Stimulated activated CD8-positive, alpha-beta memory T cell treated with anti-CD3 and anti-CD28 coated beads, Interleukin-15, amount 100 ng/mL, for 24 hours (primary cell): ENCODE data around the gene GCKR.
A peak's percentile ranks its signal among the peaks of the same experiment; 100 is the strongest.

ENCODE experiments used
- DNase-seq: peaks from one replicate; pipeline ENCODE4 v3.0.0-alpha.2; 2020; ENCODE audit warnings: low read depth

GCKR gene, protein sequence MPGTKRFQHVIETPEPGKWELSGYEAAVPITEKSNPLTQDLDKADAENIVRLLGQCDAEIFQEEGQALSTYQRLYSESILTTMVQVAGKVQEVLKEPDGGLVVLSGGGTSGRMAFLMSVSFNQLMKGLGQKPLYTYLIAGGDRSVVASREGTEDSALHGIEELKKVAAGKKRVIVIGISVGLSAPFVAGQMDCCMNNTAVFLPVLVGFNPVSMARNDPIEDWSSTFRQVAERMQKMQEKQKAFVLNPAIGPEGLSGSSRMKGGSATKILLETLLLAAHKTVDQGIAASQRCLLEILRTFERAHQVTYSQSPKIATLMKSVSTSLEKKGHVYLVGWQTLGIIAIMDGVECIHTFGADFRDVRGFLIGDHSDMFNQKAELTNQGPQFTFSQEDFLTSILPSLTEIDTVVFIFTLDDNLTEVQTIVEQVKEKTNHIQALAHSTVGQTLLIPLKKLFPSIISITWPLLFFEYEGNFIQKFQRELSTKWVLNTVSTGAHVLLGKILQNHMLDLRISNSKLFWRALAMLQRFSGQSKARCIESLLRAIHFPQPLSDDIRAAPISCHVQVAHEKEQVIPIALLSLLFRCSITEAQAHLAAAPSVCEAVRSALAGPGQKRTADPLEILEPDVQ

DNA sequence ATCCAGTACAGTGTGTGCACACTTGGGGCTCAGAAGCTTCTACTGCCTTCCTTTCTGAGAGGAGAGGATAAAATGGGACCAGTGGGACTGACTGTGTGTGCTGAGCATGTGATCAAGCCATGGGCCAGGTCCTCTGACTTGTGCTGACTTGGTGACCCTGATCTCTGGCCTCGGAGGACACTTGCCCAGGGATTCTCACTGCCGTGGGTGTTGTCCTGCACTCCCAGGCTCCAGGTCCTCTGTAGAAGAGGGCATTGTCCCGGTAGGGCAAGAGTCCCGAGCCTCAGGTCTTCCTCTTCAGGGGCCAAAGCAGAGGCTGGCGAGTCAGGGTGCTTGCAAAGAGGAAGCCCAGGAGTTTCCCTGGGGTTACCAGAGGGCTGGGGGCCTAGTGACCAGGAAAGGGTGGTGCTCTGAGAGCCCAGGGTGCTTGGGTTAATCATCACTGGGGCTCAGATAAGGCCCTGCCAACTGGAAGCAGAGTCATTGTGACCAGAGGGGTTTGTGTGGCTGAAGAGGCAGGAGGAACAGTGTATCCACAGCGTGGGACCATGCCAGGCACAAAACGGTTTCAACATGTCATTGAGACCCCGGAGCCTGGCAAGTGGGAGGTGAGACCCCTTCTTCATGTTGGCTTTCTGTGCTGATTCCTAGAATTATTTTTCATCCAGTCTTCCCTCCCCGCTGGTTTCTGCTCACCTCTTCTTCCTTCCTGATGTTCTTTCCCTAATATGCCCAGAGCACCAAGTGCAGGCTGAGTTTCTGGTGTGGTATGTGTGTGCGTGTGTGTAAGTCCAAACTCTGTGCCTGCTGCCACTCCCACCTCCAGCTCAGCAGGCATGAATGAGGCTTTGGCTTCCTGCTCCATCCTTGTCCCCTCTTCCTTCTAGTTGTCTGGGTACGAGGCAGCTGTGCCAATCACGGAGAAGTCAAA, at the start of gene GCKR:
Gene GCKR (plus strand): TSS at position 483 of the 931 bp plus-strand sequence. CDS start 66 bp downstream, at position 549.
- no peak for DNase-seq

DNA sequence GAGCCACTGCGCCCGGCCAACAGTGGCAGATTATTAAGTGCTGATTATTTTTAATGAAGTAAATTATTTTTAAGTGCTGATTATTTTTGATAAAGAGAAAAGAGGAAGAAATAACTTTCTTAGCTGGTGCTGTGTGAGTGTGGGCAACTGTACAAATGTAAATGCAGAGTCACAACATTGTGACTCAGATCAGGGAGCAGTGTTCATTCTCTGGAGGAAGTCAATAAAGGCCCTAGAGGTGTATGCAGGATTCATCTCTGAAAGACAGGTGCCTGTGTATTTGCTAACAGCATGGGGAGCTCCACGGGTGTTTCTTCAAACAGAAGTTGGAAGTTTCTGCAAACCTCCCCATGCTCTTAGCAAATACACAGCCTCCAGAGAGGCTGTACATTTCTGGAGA, 48.3 kb upstream of the GCKR start:
- no peak for DNase-seq

- DNase-seq: no peak
These were observed 45.5 kb upstream of the GCKR start for GRCh38 chr2:27451095-27451494.

DNA sequence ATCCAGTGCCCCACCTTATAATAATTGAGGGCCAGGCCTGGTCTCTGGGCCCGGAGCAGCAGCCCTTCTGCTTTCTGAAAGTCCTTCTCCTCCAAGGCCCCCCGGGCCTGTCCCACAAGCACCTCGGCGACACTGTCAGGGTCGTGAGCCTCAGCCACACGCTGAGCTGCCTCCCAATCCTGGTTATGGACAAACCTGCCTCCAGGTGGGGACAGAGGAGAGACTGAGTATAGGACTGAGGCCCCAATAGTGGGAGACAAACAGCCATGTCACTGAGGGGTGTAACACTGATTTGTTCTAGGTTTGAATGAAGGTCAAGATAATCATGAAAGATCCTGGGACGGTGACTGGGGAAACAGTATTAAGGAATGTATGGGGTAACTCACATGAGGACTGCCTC, 42.7 kb upstream of the GCKR start:
- DNase-seq: no peak

DNA sequence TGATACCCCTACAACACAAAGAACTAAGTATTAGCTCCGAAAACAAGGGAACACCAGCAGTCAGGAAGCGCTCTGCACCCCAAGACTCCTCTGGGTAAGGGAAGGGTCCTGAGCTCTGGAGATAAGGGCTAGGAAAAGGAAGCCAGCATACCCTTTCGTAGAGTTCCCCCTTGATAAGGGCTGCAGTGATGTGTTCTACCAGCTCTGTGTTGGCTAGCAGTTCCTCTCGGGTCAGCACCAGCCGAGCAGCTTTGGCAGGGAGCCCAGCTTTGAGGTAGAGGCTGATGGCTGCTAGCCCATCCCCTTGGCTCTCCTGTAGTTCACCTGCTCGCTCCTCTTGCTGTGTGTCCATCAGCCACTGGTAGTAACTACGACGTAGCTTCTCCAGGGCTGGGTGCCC, 35.5 kb upstream of the GCKR start:
- DNase-seq: no peak

DNA sequence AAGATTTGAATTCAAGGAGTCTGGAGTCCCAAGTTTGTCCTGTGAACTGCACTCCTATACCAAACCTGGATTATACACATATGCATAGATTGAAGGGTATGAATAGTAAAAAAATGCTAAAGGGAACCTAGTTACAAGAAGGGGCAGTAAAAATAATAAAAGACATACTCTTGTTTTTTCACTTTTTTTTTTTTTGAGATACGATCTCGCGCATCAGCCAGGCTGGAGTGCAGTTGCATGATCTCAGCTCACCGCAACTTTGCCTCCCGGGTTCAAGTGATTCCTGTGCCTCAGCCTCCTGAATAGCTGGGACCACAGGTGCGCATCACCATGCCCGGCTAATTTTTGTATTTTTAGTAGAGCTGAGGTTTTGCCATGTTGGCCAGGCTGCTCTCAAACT, 32.2 kb upstream of the GCKR start:
- no peak for DNase-seq

GRCh38 chr2:27471961-27472360, 24.7 kb upstream of the GCKR start:
- no peak for DNase-seq

GRCh38 chr2:27485496-27485895, 11.1 kb upstream of the GCKR start:
- no peak for DNase-seq

DNA sequence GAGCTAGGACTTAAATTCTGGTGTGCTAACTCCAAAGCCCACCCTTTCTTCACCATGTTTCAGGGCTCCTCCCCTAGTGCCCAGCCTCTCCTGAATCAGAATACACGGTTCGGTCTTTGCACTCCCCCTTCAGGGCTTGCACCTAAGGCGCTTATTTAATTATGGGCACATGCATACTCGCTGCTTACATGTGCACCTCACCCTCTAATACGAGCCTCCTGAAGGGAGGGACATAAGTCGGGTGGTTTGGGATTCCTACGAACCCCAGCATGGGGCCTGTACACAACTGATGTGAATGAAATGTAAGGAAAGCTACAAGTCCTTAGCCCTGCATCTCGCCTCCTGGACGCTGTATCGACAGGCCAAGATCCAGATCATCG, 7.5 kb upstream of the GCKR start:
- DNase-seq: no peak

GRCh38 chr2:27489498-27490397, 6.9 kb upstream of the GCKR start, which contains the start of gene IFT172:
TSS of gene IFT172 (minus strand) at chr2:27489743. CDS start at chr2:27489653, 90 bp downstream.
- DNase-seq: peak; percentile 89

- DNase-seq: no peak
These were observed 4.1 kb upstream of the GCKR start for GRCh38 chr2:27492557-27492956.

DNA sequence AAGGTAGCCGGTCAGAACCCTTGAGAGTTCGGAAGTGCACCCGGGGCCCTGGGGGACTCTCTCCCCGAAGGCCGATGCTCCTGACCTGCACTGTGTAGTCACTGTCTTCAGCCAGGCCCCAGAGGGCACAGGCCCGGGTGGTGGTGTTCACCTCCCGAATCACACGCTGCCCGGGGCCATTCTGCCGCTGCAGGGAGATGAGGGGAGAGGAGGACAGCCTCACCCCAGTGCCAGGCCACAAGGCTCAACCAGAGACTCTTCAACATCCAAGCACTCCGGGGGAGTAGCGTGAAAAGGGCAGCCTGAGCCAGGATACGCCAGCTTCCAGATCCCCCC, 2.7 kb upstream of the GCKR start:
- no peak for DNase-seq

DNA sequence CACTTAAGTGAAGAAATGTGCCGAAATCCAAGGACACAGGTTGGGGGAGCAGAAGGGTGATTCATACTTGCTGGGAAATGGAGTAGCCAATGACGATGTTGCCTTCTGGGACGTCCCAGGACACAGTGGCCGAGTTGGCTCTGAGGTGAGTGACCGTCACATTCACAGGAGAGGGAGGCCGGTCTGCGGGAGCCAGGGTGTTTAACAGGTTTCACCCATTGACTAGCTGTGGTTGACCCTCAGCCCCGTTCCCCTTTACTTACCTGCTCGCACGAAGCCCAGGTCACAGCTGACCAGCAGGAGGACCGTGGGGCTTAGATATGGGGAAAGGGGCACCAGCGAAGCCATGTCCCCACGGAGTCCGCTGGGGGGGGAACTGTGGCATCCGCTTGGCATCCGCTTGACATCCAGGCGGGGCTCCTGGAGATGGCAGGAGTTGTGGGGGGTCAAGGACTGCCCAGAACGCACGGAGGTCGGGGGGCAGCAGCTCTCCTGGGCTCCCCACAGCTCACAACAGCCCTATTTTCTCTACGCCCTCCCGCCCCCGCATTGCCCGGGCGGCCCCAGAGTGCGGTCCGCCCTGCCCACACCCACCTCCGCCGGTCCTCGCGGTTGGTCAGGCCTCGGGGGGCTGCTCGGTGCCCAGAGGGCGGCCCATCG, 2.2 kb upstream of the GCKR start:
- DNase-seq: no peak

GRCh38 chr2:27494944-27495554, 1.6 kb upstream of the GCKR start, which contains the start of gene FNDC4:
TSS of gene FNDC4 (minus strand) at chr2:27495200. CDS start at chr2:27494679, 521 bp downstream.
- no peak for DNase-seq

- DNase-seq: no peak
These were observed 741 bp upstream of the GCKR start for GRCh38 chr2:27495840-27496356.

- no peak for DNase-seq
These were observed 619 bp downstream of the GCKR start for GRCh38 chr2:27497288-27497627.

GRCh38 chr2:27498975-27499374, 2.3 kb downstream of the GCKR start:
- no peak for DNase-seq

GRCh38 chr2:27501042-27501441, 4.4 kb downstream of the GCKR start:
- no peak for DNase-seq

- no peak for DNase-seq
These were observed 5.5 kb downstream of the GCKR start for GRCh38 chr2:27502142-27502541.

DNA sequence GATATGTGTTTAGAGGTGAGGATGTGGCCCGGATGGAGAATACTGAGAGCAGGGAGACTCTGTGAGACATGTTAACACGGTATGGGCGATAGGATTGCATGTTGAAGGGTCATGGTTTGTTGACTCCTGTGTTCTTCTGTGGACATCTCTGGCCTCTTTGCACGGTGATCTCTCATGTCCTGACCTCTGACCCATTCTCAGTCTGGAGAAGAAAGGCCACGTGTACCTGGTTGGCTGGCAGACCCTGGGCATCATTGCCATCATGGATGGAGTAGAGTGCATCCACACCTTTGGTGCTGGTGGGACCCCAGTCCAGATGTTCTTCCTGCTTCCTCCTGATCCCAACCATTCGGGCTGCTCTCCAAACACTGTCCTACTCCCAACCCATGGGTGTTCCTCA, 9.9 kb downstream of the GCKR start:
- no peak for DNase-seq
